Dermis blood vessel endothelial cell (primary cell): ENCODE data around the gene SH3RF3. TPM values are rescaled to one million over a fixed set of nuclear protein-coding genes. Genes with fewer than 3 reads are reported as not detected.

Experiments
- DNase-seq: peaks from one replicate; pipeline ENCODE4 v3.0.0; 2010
- total RNA-seq: library from RNA; depleted of rRNA; stranded (reverse); fragments of >200 nt; gene quantifications from 2 replicates; pipeline ENCODE4 v1.2.3, GENCODE V29; 2014

SH3RF3 gene
- total RNA-seq, 1 donor from 2014 or later: 7.7 TPM

- no peak for DNase-seq
Observed at GRCh38 chr2:109398366-109399015, 269.5 kb downstream of the SH3RF3 start.

GRCh38 chr2:109399066-109399465, 270.1 kb downstream of the SH3RF3 start:
- DNase-seq: no peak

- no peak for DNase-seq
Observed at GRCh38 chr2:109400102-109400501, 271.1 kb downstream of the SH3RF3 start.

GRCh38 chr2:109401370-109401769, 272.4 kb downstream of the SH3RF3 start:
- no peak for DNase-seq

- DNase-seq: no peak
Observed at GRCh38 chr2:109402180-109402579, 273.2 kb downstream of the SH3RF3 start.

GRCh38 chr2:109402980-109403840, 274.2 kb downstream of the SH3RF3 start:
- DNase-seq: peak; percentile 10

GRCh38 chr2:109403841-109404201, 274.8 kb downstream of the SH3RF3 start:
- no peak for DNase-seq

- no peak for DNase-seq
Observed at GRCh38 chr2:109404681-109405080, 275.7 kb downstream of the SH3RF3 start.

- no peak for DNase-seq
Observed at GRCh38 chr2:109405873-109406272, 276.9 kb downstream of the SH3RF3 start.

- DNase-seq: no peak
Observed at GRCh38 chr2:109406301-109406700, 277.3 kb downstream of the SH3RF3 start.

- DNase-seq: peak; percentile 8
Observed at GRCh38 chr2:109407276-109408042, 278.5 kb downstream of the SH3RF3 start.

- DNase-seq: no peak
Observed at GRCh38 chr2:109408043-109408335, 279.0 kb downstream of the SH3RF3 start.

GRCh38 chr2:109409321-109410038, 280.5 kb downstream of the SH3RF3 start:
- DNase-seq: no peak

GRCh38 chr2:109410039-109410815, 281.2 kb downstream of the SH3RF3 start:
- DNase-seq: no peak

GRCh38 chr2:109411640-109412325, 282.8 kb downstream of the SH3RF3 start:
- DNase-seq: no peak

GRCh38 chr2:109415581-109416013, 286.6 kb downstream of the SH3RF3 start:
- DNase-seq: no peak

GRCh38 chr2:109417701-109418335, 288.8 kb downstream of the SH3RF3 start:
- no peak for DNase-seq

- no peak for DNase-seq
Observed at GRCh38 chr2:109418716-109419115, 289.7 kb downstream of the SH3RF3 start.

- DNase-seq: no peak
Observed at GRCh38 chr2:109419171-109419756, 290.3 kb downstream of the SH3RF3 start.

- peak; percentile 49 for DNase-seq
Observed at GRCh38 chr2:109419960-109420370, 291.0 kb downstream of the SH3RF3 start.
